Measurements from ENCODE around the gene ARID4B. TPM values are rescaled to one million over a fixed set of nuclear protein-coding genes. Genes with fewer than 3 reads are reported as not detected.
"Not testable (repeated sequence)": the region's sequence is repeated elsewhere in the genome, so short reads cannot be mapped to it uniquely, and the experiment has no call there.

Gene ARID4B
- total RNA-seq, 1 donor from 2014 or later = 43.6 TPM

DNA sequence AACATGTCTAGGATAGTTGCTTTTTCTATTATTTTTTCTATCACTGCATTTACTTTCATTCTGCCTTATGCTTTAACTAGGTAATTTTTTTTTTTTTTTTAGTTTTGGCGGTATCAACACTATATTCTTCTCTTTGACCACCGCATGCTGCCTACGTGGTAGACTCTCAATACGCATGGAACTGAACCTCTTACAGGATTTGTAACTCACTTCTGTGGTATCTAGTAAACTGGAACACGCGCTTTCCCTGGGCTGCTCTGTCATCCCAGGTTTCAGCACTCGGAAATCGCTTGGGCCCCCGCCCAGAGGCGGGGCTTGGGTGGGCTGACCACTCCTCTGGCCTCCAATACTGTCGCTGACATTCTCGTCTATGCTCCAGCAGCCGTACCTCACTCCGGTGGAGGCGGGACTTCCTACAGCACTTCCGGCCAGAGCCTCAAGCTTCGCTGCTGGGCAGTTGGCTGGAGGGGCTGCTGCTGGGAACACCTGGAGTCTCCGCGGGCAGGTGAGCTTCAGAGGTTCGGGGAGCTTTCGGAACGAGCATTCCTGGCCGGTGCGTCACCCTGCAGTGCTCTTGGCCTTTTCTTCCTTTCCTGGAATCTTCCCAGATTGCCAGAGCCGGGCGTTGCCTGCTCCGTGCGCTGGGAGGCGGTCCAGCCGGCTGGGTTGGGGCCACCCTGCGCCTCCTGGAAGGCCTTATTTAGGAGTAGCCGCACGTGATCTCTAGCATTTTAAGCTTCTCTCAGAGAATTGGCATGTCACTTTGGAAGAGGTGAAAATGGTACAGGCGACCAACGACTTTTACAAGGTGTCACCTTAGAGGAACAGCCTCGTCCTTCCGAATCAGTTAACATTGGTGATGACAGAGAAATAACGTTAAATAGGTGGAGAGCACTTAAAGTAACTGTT, 39.3 kb upstream of the ARID4B start, which contains the start of gene TBCE:
TBCE (plus strand) TSS at position 428 of the 909 bp plus-strand sequence. CDS start 12,623 bp downstream, outside the sequence.
- H3K27me3 Mint-ChIP-seq (ENCODE audit: low read depth) = no peaks in the 10 kb centered on the region

DNA sequence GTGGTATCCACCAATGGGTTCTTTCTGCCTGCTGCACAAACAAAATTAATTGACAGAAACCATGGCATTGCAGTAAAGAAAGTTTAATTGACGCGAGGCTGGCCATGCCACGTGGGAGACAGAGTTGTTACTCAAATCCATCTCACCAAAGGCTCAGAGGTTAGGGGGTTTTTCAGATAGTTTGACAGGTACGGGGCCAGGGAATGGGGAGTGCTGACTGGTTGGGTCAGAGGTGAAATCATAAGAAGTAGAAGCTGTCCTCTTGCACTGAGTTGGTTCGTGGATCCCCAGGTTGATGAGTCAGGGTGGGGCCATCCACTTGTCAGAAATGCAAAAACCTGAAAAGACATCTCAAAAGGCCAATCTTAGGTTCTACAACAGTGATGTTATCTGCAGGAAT, 38.3 kb upstream of the ARID4B start:
- no peak for DNase-seq (ENCODE audit: low read depth, low spot score)
- no peaks in the 10 kb centered on the region for H3K27me3 Mint-ChIP-seq (ENCODE audit: low read depth)
- TF ChIP-seq, protein P1, sequence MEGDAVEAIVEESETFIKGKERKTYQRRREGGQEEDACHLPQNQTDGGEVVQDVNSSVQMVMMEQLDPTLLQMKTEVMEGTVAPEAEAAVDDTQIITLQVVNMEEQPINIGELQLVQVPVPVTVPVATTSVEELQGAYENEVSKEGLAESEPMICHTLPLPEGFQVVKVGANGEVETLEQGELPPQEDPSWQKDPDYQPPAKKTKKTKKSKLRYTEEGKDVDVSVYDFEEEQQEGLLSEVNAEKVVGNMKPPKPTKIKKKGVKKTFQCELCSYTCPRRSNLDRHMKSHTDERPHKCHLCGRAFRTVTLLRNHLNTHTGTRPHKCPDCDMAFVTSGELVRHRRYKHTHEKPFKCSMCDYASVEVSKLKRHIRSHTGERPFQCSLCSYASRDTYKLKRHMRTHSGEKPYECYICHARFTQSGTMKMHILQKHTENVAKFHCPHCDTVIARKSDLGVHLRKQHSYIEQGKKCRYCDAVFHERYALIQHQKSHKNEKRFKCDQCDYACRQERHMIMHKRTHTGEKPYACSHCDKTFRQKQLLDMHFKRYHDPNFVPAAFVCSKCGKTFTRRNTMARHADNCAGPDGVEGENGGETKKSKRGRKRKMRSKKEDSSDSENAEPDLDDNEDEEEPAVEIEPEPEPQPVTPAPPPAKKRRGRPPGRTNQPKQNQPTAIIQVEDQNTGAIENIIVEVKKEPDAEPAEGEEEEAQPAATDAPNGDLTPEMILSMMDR (conservative IDR thresholded peaks at IDR 0.05) = no peak
- H3K4me3 Mint-ChIP-seq = peak overlapping the region; percentile 38
- H3K27ac Mint-ChIP-seq (ENCODE audit: unreplicated experiment) = no peak overlapping the region
- H3K36me3 Mint-ChIP-seq (ENCODE audit: low read depth) = no peaks in the 10 kb centered on the region
- H3K4me1 Mint-ChIP-seq = peaks cover 28% of the 10 kb centered on the region
- no peaks in the 10 kb centered on the region for H3K9me3 Mint-ChIP-seq

More for the DNA sequence above, 39.3 kb upstream of the ARID4B start, which contains the start of gene TBCE:
- Mint-ChIP-seq H3K4me1 (peaks cover 28% of the 10 kb centered on the region), H3K36me3 (ENCODE audit: low read depth) (no peaks in the 10 kb centered on the region), H3K9me3 (no peaks in the 10 kb centered on the region), H3K4me3 (peak within 1 kb of the TSS; percentile 98), H3K27ac (ENCODE audit: unreplicated experiment) (peak within 1 kb of the TSS; percentile 94)
- peak; percentile 85 for DNase-seq (ENCODE audit: low read depth, low spot score)
- TF ChIP-seq, protein P1 (conservative IDR thresholded peaks at IDR 0.05) = peak; percentile 39

DNA sequence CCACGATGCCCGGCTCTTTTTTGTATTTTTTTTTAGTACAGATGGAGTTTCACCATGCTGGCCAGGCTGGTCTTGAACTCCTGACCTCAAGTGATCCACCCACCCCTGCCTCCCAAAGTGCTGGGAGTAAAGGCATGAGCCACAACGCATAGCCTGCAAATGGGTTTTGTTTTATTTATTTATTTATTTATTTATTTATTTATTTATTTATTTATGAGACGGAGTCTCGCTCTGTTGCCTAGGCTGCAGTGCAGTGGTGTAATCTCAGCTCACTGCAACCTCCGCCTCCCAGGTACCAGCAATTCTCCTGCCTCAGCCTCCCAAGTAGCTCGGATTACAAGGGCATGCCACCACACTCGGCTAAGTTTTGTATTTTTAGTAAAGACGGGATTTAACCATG, 36.2 kb upstream of the ARID4B start:
- not testable (repeated sequence) for DNase-seq (ENCODE audit: low read depth, low spot score); H3K36me3 Mint-ChIP-seq (ENCODE audit: low read depth); H3K9me3 Mint-ChIP-seq; H3K27me3 Mint-ChIP-seq (ENCODE audit: low read depth); H3K4me3 Mint-ChIP-seq; H3K27ac Mint-ChIP-seq (ENCODE audit: unreplicated experiment)
- H3K4me1 Mint-ChIP-seq = peaks cover 25% of the 10 kb centered on the region

DNA sequence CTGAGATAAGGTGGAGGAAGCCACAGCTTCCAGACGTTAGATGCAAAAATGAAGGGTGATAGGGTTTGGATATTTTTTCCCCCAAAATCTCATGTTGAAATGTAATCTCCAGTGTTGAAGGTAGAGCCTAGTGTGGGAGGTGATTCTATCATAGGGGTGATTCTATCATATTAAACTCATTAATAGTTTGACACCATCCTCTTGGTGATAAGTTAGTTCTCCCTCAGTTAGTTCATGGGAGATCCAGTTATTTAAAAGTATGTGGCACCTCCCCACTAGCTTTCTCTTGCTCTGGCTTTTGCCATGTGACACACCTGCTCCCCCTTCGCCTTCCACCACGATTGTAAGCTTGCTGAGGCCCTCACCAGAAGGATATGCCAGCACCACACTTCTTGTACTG, 30.9 kb upstream of the ARID4B start:
- TF ChIP-seq, protein P1 (conservative IDR thresholded peaks at IDR 0.05) = no peak
- peaks cover 15% of the 10 kb centered on the region for H3K4me1 Mint-ChIP-seq
- H3K27ac Mint-ChIP-seq (ENCODE audit: unreplicated experiment) = peak overlapping the region; percentile 43
- H3K27me3 Mint-ChIP-seq (ENCODE audit: low read depth) = no peaks in the 10 kb centered on the region
- DNase-seq (ENCODE audit: low read depth, low spot score) = no peak
- H3K36me3 Mint-ChIP-seq (ENCODE audit: low read depth) = no peaks in the 10 kb centered on the region
- no peaks in the 10 kb centered on the region for H3K9me3 Mint-ChIP-seq
- no peak overlapping the region for H3K4me3 Mint-ChIP-seq

DNA sequence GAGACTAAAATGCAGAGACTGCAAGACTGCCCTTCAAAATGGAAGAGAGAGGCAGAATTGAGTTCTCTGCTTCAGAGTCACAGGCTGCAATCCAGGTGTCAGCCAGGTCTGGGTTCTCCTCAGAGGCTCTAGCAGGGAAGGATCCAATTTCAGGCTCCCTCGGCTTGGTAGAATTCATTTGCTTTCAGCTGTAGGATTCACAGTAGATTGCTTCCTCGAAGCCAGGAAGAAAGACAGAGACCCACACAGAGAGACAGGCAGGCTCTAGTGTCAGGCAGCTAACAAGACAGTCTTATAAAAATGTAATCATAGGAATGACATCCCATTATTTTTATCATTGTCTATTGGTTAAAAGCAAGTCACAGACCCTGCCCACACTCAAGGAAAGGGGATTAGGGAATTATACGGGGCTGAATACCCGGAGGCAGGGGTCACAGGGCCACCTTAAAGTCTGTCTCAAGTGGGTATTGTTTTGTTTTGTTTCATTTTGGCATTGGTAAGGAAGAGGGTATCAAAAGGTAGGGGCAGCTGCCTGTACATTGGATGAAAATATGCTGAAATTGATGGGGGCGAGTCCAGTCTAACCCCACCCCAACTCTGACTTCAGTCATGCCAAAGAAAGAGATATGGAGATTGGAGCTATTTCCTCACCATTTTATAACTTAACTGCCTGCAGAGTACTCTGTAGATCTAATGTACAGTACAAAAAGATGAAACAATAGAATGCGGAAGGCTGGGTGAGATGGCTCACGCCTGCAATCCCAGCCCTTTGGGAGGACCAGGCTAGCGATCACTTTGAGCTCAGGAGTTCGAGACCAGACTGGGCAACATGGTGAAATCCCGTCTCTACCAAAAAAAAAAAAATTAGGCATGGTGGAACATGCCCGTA, 29.8 kb upstream of the ARID4B start:
- Mint-ChIP-seq H3K27me3 (ENCODE audit: low read depth) (no peaks in the 10 kb centered on the region), H3K9me3 (no peaks in the 10 kb centered on the region), H3K27ac (ENCODE audit: unreplicated experiment) (no peak overlapping the region), H3K4me1 (peaks cover 15% of the 10 kb centered on the region), H3K36me3 (ENCODE audit: low read depth) (no peaks in the 10 kb centered on the region), H3K4me3 (no peak overlapping the region)
- TF ChIP-seq, protein P1 (conservative IDR thresholded peaks at IDR 0.05) = no peak
- no peak for DNase-seq (ENCODE audit: low read depth, low spot score)

Measured in neural crest cell (in vitro differentiated cells).